RCC 7860 (cell line): ENCODE measurements around the gene CATSPERE.
"Not testable (repeated sequence)": the region's sequence is repeated elsewhere in the genome, so short reads cannot be mapped to it uniquely, and the experiment has no call there.

ENCODE experiments used
- DNase-seq: peaks from one replicate; pipeline ENCODE4 v3.0.0-alpha.2; 2015; ENCODE audit warnings: low spot score
- FAIRE-seq: peaks from 2 replicates; lab custom pipeline; 2012; peaks lifted over from hg19 to GRCh38; lab: Jason Lieb, UNC

The CATSPERE gene

GRCh38 chr1:244448279-244449036 lies 12.6 kb upstream of the CATSPERE start:
- DNase-seq (no peak), FAIRE-seq (no peak)

- DNase-seq (no peak), FAIRE-seq (no peak)
These were observed 11.1 kb upstream of the CATSPERE start for GRCh38 chr1:244449936-244450508.

- no peak for FAIRE-seq
These were observed 10.2 kb upstream of the CATSPERE start for GRCh38 chr1:244450597-244451538.

GRCh38 chr1:244451539-244451950 lies 9.5 kb upstream of the CATSPERE start, which contains the start of gene ADSS2:
Gene ADSS2, minus strand, starts transcription at chr1:244451909. Its CDS starts 92 bp downstream, at chr1:244451817.
- no peak for FAIRE-seq

More at GRCh38 chr1:244450597-244451538, 10.2 kb upstream of the CATSPERE start:
- DNase-seq = peak; percentile 29

GRCh38 chr1:244451951-244452795 lies 8.9 kb upstream of the CATSPERE start:
- peak; percentile 88 for FAIRE-seq

More at GRCh38 chr1:244451539-244451950, 9.5 kb upstream of the CATSPERE start, which contains the start of gene ADSS2:
- no peak for DNase-seq

GRCh38 chr1:244454412-244454811 lies 6.7 kb upstream of the CATSPERE start:
- FAIRE-seq = no peak
- DNase-seq = no peak

More at GRCh38 chr1:244451951-244452795, 8.9 kb upstream of the CATSPERE start:
- peak; percentile 98 for DNase-seq

- FAIRE-seq (no peak), DNase-seq (no peak)
These were observed 4.5 kb upstream of the CATSPERE start for GRCh38 chr1:244456586-244456985.

GRCh38 chr1:244458781-244459180 lies 2.3 kb upstream of the CATSPERE start:
- FAIRE-seq (no peak), DNase-seq (no peak)

- no peak for FAIRE-seq
- DNase-seq = no peak
These were observed 876 bp upstream of the CATSPERE start for GRCh38 chr1:244460197-244460596.

- DNase-seq = no peak
- FAIRE-seq = no peak
These were observed 5.7 kb downstream of the CATSPERE start for GRCh38 chr1:244466724-244467123.

- FAIRE-seq (no peak), DNase-seq (no peak)
These were observed 12.1 kb downstream of the CATSPERE start for GRCh38 chr1:244473059-244473605.

- not testable (repeated sequence) for FAIRE-seq, DNase-seq
These were observed 23.9 kb downstream of the CATSPERE start for GRCh38 chr1:244484971-244485370.

GRCh38 chr1:244494653-244495052 lies 33.6 kb downstream of the CATSPERE start:
- DNase-seq = no peak
- FAIRE-seq = no peak

GRCh38 chr1:244496186-244496585 lies 35.1 kb downstream of the CATSPERE start:
- DNase-seq (no peak), FAIRE-seq (no peak)

- no peak for FAIRE-seq
- DNase-seq = no peak
These were observed 36.7 kb downstream of the CATSPERE start for GRCh38 chr1:244497805-244498204.

- DNase-seq, FAIRE-seq: not testable (repeated sequence)
These were observed 38.4 kb downstream of the CATSPERE start for GRCh38 chr1:244499484-244499883.

GRCh38 chr1:244500515-244500914 lies 39.4 kb downstream of the CATSPERE start:
- DNase-seq, FAIRE-seq: not testable (repeated sequence)

- no peak for DNase-seq
- FAIRE-seq = no peak
These were observed 41.6 kb downstream of the CATSPERE start for GRCh38 chr1:244502630-244503029.

GRCh38 chr1:244513493-244513892 lies 52.4 kb downstream of the CATSPERE start:
- FAIRE-seq (no peak), DNase-seq (no peak)

GRCh38 chr1:244515680-244516079 lies 54.6 kb downstream of the CATSPERE start:
- FAIRE-seq (peak; percentile 21), DNase-seq (no peak)
